Natural killer cell (primary cell): ENCODE data around the gene CHGA. TPM values are rescaled to one million over a fixed set of nuclear protein-coding genes. Genes with fewer than 3 reads are reported as not detected.

Source experiments
- ATAC-seq, 3 donors: fragments of 150-1000 bp in 2 of 3; fragments of 200-7000 bp in 1 of 3; cut with Tn5 transposase; 1 replicate in 1 of 3; 2 replicates in 2 of 3; pipeline ENCODE4 v1.10.0; 2021; ENCODE audit warnings: mild to moderate bottlenecking in 2 of 3, moderate library complexity in 2 of 3
- DNase-seq, 2 donors: peaks; one replicate each; pipeline versions ENCODE4 v3.0.0 to v3.0.0-alpha.2; 2013 to 2021; ENCODE audit warnings: mixed read lengths in 1 of 2
- H3K27ac ChIP-seq: one replicate; pipeline ENCODE4 v1.5.1; 2013; ENCODE audit warnings: mild to moderate bottlenecking, low read length
- H3K27me3 ChIP-seq: one replicate; pipeline ENCODE4 v1.6.1; 2013; ENCODE audit warnings: low read length; ENCODE audit not compliant: control insufficient read depth, insufficient read depth
- H3K36me3 ChIP-seq: one replicate; pipeline ENCODE4 v1.6.1; 2013; ENCODE audit warnings: low read length; ENCODE audit not compliant: control insufficient read depth, insufficient read depth
- H3K4me1 ChIP-seq: one replicate; pipeline ENCODE4 v1.6.1; 2013; ENCODE audit warnings: low read length; ENCODE audit not compliant: control insufficient read depth, insufficient read depth
- H3K4me3 ChIP-seq: one replicate; pipeline ENCODE4 v1.5.1; 2013; ENCODE audit warnings: low read length
- H3K9me3 ChIP-seq: one replicate; pipeline ENCODE4 v1.6.1; 2013; ENCODE audit warnings: low read length; ENCODE audit not compliant: control insufficient read depth, insufficient read depth
- H3K27ac Mint-ChIP-seq, 2 donors: one replicate each; pipeline ENCODE4 v1.8.0; 2022; ENCODE audit warnings: mild to moderate bottlenecking in 2 of 2, mixed read lengths in 2 of 2, moderate library complexity in 1 of 2
- H3K27me3 Mint-ChIP-seq, 2 donors: one replicate each; pipeline ENCODE4 v1.8.0; 2022; ENCODE audit warnings: low read depth in 2 of 2, mixed read lengths in 2 of 2
- H3K36me3 Mint-ChIP-seq: one replicate; pipeline ENCODE4 v1.8.0; 2022; ENCODE audit warnings: mixed read lengths
- H3K4me1 Mint-ChIP-seq, 2 donors: one replicate each; pipeline ENCODE4 v1.8.0; 2022; ENCODE audit warnings: mixed read lengths in 2 of 2
- H3K4me3 Mint-ChIP-seq: one replicate; pipeline ENCODE4 v1.8.0; 2022; ENCODE audit warnings: mild to moderate bottlenecking, moderate library complexity, mixed read lengths
- H3K9me3 Mint-ChIP-seq, 2 donors: one replicate each; pipeline ENCODE4 v1.8.0; 2022; ENCODE audit warnings: mixed read lengths in 2 of 2
- WGBS: methylation state at CpG from one replicate; pipeline ENCODE4 v1.1.7; 2013; ENCODE audit warnings: missing lambda C conversion rate; ENCODE audit not compliant: insufficient coverage; 5-methylcytosine and 5-hydroxymethylcytosine counted together
- intact Hi-C: fragments of 100-400 bp; cut with micrococcal nuclease; formaldehyde crosslinking; loops from one replicate; pipeline ENCODE4 v1.14.2; 2022
- total RNA-seq, 4 donors: library from RNA; stranded (reverse); fragments of 120-200 nt in 1 of 4; gene quantifications; one replicate each; pipeline versions ENCODE4 v1.2.3 to v1.2.4, GENCODE V29; 2013 to 2022
- TF ChIP-seq, protein P1 (sequence below): fragments of 200-600 bp; IDR thresholded peaks from one replicate; pipeline ENCODE4 v1.8.0; 2022; ENCODE audit warnings: antibody characterized with exemption

The CHGA gene
- total RNA-seq, 3 donors from 2014 or later (not counting 1 experiment from before 2014, with no cell fraction given): not detected

DNA sequence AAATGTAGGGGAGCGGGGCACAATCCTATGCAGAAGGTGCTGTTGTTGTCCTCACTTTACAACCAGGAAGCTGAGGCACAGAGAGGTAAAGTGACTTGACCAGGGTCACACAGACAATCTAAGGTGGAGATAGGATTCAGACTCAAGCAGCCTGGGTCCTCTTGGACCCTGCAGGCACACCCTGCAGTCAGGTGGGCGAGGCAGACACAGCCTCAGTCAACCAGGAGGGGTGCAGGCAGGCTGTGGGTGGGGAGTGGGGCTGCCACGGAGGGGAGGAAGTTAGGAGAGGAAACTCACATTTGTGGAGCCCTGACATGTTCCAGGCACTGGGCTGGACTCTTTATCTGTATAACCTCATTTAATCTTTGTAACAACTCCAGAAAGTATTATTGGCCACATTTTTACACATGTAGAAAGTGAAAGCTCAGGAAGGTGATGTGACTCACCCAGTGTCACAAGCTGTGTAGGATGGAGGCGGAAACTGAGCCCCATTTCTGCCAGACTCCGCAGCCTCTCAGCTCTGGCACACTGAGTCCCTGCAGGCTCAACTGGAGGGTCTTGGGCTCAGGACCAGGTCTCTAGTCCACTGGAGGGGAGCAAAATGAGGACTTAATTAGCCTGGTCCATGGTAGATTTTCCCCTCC, 24.9 kb upstream of the CHGA start:
- 67% methylated on average over 5 of the region's 5 CpGs for WGBS
- Mint-ChIP-seq H3K4me1 (no peaks in the 10 kb centered on the region), H3K4me3 (no peak overlapping the region), H3K9me3 (no peaks in the 10 kb centered on the region), H3K27me3 (peaks cover 20 to 26% of the 10 kb centered on the region in 2 donors), H3K36me3 (no peaks in the 10 kb centered on the region), H3K27ac (no peak overlapping the region)
- H3K4me1 ChIP-seq: no peaks in the 10 kb centered on the region
- TF ChIP-seq, protein P1, sequence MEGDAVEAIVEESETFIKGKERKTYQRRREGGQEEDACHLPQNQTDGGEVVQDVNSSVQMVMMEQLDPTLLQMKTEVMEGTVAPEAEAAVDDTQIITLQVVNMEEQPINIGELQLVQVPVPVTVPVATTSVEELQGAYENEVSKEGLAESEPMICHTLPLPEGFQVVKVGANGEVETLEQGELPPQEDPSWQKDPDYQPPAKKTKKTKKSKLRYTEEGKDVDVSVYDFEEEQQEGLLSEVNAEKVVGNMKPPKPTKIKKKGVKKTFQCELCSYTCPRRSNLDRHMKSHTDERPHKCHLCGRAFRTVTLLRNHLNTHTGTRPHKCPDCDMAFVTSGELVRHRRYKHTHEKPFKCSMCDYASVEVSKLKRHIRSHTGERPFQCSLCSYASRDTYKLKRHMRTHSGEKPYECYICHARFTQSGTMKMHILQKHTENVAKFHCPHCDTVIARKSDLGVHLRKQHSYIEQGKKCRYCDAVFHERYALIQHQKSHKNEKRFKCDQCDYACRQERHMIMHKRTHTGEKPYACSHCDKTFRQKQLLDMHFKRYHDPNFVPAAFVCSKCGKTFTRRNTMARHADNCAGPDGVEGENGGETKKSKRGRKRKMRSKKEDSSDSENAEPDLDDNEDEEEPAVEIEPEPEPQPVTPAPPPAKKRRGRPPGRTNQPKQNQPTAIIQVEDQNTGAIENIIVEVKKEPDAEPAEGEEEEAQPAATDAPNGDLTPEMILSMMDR: no peak
- intact Hi-C loops: no loop called here
- H3K27me3 ChIP-seq: peaks cover 2% of the 10 kb centered on the region
- no peak overlapping the region for H3K27ac ChIP-seq
- no peak overlapping the region for H3K4me3 ChIP-seq
- no peak for ATAC-seq
- H3K36me3 ChIP-seq: no peaks in the 10 kb centered on the region
- no peak for DNase-seq
- no peaks in the 10 kb centered on the region for H3K9me3 ChIP-seq

DNA sequence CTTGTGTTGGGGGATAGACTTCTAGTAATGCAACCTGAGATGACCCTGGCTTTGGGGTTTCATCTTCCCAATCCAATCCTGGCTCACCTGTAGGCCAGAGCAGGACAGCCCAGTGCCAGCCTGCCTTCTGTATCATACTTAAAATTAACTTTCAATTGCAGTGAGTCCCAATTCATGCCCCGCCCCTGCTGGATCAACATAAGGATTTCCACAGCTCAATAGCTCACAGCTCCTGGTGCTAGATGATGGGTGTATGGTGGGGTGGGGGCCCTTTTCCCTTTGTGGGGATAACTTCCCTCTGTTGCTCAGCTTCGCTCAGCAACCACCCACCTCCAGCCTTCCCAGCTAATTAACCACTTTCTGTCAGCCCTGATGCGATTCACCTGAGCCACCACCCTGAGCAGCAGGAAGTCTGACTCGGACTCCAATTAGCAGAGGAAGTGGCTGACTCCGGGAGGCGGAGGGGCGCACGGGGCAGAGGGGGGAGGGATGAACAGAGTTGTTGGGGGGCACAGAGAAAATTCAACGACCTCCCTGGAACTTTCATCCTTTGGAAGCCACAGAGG, 24.3 kb upstream of the CHGA start:
- Histone ChIP-seq H3K36me3 (no peaks in the 10 kb centered on the region), H3K27me3 (peaks cover 2% of the 10 kb centered on the region), H3K9me3 (no peaks in the 10 kb centered on the region), H3K27ac (no peak overlapping the region), H3K4me3 (no peak overlapping the region), H3K4me1 (no peaks in the 10 kb centered on the region)
- Mint-ChIP-seq H3K9me3 (no peaks in the 10 kb centered on the region), H3K27me3 (peaks cover 19 to 28% of the 10 kb centered on the region in 2 donors), H3K4me3 (no peak overlapping the region), H3K4me1 (no peaks in the 10 kb centered on the region), H3K27ac (no peak overlapping the region), H3K36me3 (no peaks in the 10 kb centered on the region)
- no peak for DNase-seq
- TF ChIP-seq, protein P1: no peak
- 7% methylated on average over 8 of the region's 9 CpGs for WGBS
- ATAC-seq: no peak
- intact Hi-C loops: no loop called here

DNA sequence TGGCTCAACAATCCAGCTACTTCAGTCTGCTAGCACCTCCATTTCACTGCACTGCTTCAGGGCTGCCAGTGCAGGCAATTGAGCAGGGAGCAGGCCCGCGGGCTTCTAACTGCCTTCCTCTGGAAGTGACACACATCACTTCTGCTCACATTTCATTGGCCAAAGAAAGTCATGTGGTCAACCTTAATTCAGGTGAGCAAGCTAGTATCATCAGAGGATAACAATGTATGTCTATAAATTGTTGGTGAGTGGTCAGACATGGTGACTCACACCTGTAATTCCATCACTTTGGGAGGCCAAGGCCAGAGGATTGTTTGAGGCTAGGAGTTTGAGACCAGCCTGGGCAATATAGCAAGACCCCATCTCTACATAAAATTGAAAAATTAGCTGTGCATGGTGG, 22.3 kb upstream of the CHGA start:
- WGBS: 92% methylated on average over 2 of the region's 2 CpGs
- H3K27ac ChIP-seq: no peak overlapping the region
- intact Hi-C loops: no loop called here
- Mint-ChIP-seq H3K9me3 (no peaks in the 10 kb centered on the region), H3K4me1 (no peaks in the 10 kb centered on the region), H3K36me3 (no peaks in the 10 kb centered on the region), H3K27me3 (peaks cover 22 to 24% of the 10 kb centered on the region in 2 donors), H3K4me3 (no peak overlapping the region), H3K27ac (no peak overlapping the region)
- no peak overlapping the region for H3K4me3 ChIP-seq
- no peaks in the 10 kb centered on the region for H3K36me3 ChIP-seq
- H3K9me3 ChIP-seq: no peaks in the 10 kb centered on the region
- no peaks in the 10 kb centered on the region for H3K4me1 ChIP-seq
- ATAC-seq: no peak
- H3K27me3 ChIP-seq: peaks cover 2% of the 10 kb centered on the region
- TF ChIP-seq, protein P1: no peak
- DNase-seq: no peak

DNA sequence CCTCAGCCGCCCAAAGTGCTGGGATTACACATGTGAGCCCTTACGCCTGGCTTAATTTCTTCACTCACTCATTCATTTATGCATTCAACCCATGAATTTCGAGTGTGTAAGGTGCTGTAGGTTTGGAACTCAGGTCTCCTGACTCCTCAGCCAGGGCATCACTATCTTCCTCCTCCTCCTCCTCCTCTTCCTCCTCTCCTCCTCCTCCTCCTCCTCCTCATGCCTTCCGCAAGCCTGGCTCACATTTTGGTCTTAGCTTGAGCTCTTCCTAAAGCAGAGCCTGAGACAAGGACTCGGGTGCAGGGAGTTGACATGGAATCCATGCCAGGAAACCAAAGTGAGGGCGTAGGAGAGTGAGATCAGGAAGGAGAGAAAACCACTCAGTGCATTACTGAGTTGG, 20.8 kb upstream of the CHGA start:
- 69% methylated on average over 6 of the region's 6 CpGs for WGBS
- no peaks in the 10 kb centered on the region for H3K9me3 Mint-ChIP-seq
- no peak overlapping the region for H3K27ac Mint-ChIP-seq
- no peak for DNase-seq
- no peak overlapping the region for H3K27ac ChIP-seq
- no peak overlapping the region for H3K4me3 ChIP-seq
- no peaks in the 10 kb centered on the region for H3K36me3 ChIP-seq
- no peaks in the 10 kb centered on the region for H3K9me3 ChIP-seq
- TF ChIP-seq, protein P1: no peak
- no peak for ATAC-seq
- no peaks in the 10 kb centered on the region for H3K4me1 Mint-ChIP-seq
- no peak overlapping the region for H3K4me3 Mint-ChIP-seq
- no peaks in the 10 kb centered on the region for H3K36me3 Mint-ChIP-seq
- peaks cover 2% of the 10 kb centered on the region for H3K27me3 ChIP-seq
- intact Hi-C loops: no loop called here
- peaks cover 19 to 21% of the 10 kb centered on the region in 2 donors for H3K27me3 Mint-ChIP-seq
- no peaks in the 10 kb centered on the region for H3K4me1 ChIP-seq
